C4-2B (cell line): ENCODE results near the gene MFNG.

Experiments
- H3K27ac ChIP-seq: fragments of 450-650 bp; 2 replicates; pipeline ENCODE4 v1.5.1; 2017
- ZFX ChIP-seq: fragments of 450-650 bp; IDR thresholded peaks from 2 replicates; pipeline ENCODE4 v1.6.1; 2017
- TF ChIP-seq, protein P1 (sequence below): fragments of 450-650 bp; conservative IDR thresholded peaks from 2 replicates; pipeline ENCODE4 v1.5.1; 2017; ENCODE audit warnings: mild to moderate bottlenecking

MFNG gene

DNA sequence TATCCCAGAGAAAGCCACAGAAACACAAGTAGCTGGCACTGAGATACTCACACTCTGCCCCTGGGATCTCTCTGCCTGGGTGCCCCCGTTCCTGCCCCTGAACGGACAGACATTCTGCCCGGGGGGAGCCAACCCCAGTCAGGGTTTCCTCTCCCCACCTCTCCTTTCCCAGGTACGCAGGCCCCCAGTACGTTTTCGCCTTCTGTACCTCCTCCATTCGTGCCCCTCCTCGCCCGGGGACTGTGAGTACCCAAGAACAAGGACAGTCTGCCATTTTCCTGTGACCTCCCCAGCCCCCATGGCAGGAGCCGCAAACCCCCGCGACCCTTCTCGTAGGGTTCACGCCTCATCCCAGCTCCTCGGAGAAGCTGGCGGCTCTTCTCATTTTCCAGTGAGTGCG is 29.8 kb downstream of the MFNG start:
- H3K27ac ChIP-seq, result no peak overlapping the region
- no peak for TF ChIP-seq ZFX
- TF ChIP-seq, protein P1, sequence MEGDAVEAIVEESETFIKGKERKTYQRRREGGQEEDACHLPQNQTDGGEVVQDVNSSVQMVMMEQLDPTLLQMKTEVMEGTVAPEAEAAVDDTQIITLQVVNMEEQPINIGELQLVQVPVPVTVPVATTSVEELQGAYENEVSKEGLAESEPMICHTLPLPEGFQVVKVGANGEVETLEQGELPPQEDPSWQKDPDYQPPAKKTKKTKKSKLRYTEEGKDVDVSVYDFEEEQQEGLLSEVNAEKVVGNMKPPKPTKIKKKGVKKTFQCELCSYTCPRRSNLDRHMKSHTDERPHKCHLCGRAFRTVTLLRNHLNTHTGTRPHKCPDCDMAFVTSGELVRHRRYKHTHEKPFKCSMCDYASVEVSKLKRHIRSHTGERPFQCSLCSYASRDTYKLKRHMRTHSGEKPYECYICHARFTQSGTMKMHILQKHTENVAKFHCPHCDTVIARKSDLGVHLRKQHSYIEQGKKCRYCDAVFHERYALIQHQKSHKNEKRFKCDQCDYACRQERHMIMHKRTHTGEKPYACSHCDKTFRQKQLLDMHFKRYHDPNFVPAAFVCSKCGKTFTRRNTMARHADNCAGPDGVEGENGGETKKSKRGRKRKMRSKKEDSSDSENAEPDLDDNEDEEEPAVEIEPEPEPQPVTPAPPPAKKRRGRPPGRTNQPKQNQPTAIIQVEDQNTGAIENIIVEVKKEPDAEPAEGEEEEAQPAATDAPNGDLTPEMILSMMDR, result no peak

DNA sequence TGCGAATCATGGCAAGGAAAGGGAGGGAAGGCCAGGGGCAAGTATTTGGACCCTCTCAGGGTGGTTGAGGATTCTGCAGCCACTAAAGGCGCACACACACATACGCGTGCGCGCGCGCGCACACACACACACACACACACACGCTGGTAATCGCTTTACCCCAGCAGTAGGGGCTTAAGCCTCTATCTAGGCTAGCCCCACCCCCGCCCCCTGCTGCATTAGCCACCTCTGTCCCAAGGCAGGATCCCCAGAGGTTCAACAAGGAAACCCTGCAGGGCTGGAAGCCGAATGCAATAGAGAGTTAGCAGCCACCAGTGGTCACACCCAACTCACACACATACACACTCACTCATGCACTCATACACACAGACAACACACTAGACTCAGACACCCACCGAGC is 30.3 kb downstream of the MFNG start:
- no peak overlapping the region for H3K27ac ChIP-seq
- TF ChIP-seq, protein P1, result no peak
- no peak for TF ChIP-seq ZFX

DNA sequence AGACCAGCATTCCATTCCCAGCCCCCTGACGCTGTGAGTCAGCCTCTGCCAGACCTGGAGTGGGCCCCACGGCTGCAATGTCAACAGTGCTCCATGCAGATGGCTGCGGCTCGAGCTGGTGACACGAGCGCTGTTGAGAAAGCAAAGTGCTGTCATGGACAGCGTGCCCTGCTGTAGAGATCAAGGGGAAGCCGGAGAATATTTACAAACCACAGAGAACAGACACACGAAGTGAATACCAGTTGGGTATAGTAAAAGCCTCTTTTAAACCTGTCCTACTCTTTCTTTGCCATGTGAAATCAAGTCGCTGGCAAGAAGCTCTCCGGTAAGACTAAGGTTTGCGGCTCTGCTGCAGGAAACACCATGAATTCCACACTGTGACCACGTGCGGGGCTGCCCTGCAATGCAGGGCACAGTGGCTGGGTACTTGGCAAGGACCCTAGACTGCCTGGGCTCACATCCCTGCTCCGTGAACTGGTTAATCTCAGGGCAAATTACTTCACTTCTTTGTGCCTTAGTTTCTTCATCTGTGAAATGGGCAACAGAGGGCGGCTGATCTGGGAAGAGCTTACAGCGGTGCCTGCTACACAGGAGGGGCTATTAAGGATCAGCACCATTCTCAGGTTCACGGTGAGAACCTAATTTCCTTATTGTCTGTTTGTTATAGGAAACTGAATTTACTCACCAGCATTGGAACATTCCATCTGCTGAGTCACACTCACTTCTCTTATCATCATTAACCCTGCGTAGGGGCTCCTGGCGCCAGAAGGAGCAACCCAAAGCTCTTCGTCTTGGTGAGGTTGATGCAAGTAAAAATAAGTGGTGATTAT is 31.1 kb downstream of the MFNG start:
- TF ChIP-seq, protein P1, result no peak
- no peak for TF ChIP-seq ZFX
- H3K27ac ChIP-seq, result no peak overlapping the region

DNA sequence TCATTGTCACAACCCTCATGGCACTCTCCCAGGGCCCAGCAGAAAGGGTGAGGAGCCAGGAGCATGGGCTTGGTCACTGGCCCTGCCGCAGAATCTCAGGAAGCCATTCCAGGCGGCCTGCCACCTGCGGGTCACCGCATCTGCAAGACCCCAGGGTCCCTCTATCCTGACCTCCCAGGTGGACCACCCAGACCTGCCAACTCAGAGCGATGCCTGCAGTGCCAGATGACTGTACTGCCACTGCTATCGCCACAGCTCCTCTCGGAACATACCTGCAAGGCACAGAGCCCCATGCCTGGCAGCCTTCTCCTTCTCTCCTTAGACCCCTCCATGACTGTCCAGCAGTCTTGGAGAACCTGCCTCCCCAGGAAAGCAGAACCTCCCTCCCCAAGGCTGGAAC is 32.5 kb downstream of the MFNG start:
- TF ChIP-seq, protein P1, result no peak
- TF ChIP-seq ZFX, result no peak
- no peak overlapping the region for H3K27ac ChIP-seq

DNA sequence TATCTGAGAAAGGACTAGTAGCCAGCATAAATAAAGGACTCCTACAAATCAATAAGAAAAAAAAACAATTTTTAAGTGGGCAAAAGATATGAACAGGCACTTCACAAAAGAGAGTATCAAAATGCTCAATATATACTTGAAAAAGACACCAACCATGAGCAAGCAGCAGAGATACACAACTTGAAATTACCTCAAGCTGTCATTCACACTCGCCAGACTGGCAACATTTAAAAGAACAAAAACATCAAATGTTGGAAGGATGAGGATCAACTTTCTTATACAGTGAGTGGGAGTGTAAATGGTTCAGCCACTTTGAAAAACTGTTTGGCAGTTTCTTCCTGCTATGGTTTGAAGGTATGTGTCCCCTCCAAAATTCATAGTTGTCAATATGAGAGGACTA is 35.0 kb downstream of the MFNG start:
- no peak for TF ChIP-seq ZFX
- TF ChIP-seq, protein P1, result no peak
- H3K27ac ChIP-seq, result no peak overlapping the region

DNA sequence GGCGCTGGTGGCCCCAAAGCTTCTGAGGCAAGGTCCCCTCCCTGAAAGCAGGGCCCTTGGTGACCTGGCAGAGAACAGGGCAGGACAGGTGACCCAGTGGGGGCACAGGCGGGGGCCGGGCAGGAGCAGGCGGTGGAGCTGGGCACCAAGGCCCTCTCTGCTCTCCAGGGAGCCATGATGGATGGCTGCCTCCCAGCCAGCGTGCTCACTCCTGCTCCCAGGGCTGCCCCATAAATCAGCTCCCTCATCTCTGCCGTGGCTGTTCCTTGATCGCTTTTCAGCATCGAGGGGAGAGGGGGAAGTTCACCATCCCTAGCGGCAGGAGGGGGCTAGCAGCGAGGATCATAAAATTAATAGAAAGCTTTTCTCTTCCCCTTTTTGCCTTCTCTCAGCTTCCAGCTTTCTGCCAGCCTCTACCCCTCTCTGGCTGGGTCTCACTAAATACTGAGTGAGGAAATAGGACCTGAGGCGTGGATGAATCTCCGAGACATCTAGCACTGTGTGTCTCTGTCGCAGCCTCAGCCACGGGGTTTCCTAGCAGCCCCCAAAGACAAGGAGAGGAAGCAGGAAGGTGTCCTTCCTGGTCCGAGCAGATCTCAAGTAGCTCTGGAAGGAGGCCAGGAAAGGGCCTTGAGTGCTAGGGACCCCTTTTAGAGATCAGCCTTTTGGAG is 36.7 kb downstream of the MFNG start:
- no peak for TF ChIP-seq ZFX
- TF ChIP-seq, protein P1, result no peak
- no peak overlapping the region for H3K27ac ChIP-seq

DNA sequence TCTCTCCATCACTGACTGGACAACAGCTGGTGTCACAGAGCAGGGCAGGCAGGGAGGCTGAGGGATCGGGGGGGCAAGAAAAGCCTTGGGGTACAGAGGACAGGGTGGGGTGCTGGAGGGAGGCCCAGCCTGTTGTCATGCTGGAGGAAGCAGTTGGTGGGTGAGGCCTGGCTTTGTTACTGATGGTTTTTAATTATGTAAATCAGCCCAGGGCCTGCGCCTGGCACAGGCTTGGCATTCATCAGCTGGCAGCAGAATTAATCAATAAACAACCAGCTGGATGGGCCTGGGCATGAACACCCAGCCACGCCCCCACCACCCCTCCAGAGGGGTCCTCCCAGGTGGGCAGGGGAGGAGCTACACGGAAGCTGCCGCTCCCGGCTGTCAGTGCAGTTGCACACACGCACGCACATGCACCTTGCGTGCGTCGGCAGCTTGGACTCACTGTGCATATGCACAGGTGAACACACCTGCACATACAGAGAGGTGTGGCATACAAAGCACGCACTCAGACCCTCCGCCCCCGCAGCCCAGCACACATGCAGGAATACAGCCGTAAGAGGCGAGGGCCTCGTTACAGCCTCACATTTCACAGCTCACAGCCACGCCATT is 37.6 kb downstream of the MFNG start:
- H3K27ac ChIP-seq, result no peak overlapping the region
- TF ChIP-seq, protein P1, result no peak
- TF ChIP-seq ZFX, result no peak
